CD4-positive, alpha-beta T cell treated with Interleukin-6 at 100 ng/mL for 8 hours (primary cell): ENCODE results near the gene KCNB1.

Experiments
- DNase-seq: peaks from one replicate; pipeline ENCODE4 v3.0.0-alpha.2; 2020; ENCODE audit warnings: mixed read lengths, low spot score

Gene KCNB1

GRCh38 chr20:49497398-49497669 lies 14.9 kb upstream of the KCNB1 start:
- DNase-seq = no peak

GRCh38 chr20:49496553-49497397 lies 14.3 kb upstream of the KCNB1 start:
- DNase-seq = no peak

- no peak for DNase-seq
Observed at GRCh38 chr20:49496043-49496442, 13.6 kb upstream of the KCNB1 start.

- DNase-seq = no peak
Observed at GRCh38 chr20:49490689-49491088, 8.2 kb upstream of the KCNB1 start.

GRCh38 chr20:49489688-49490087 lies 7.2 kb upstream of the KCNB1 start:
- no peak for DNase-seq

GRCh38 chr20:49486064-49486463 lies 3.6 kb upstream of the KCNB1 start:
- DNase-seq = no peak

GRCh38 chr20:49485563-49485962 lies 3.1 kb upstream of the KCNB1 start:
- no peak for DNase-seq

GRCh38 chr20:49484180-49485140 lies 2.0 kb upstream of the KCNB1 start:
- peak; percentile 33 for DNase-seq

- no peak for DNase-seq
Observed at GRCh38 chr20:49483696-49484123, 1.2 kb upstream of the KCNB1 start.

- DNase-seq = no peak
Observed at GRCh38 chr20:49483018-49483695, 689 bp upstream of the KCNB1 start.

GRCh38 chr20:49482173-49482572 lies 295 bp downstream of the KCNB1 start:
- DNase-seq = no peak

GRCh38 chr20:49481116-49481515 lies 1.4 kb downstream of the KCNB1 start:
- DNase-seq = no peak

- no peak for DNase-seq
Observed at GRCh38 chr20:49480236-49480635, 2.2 kb downstream of the KCNB1 start.

- DNase-seq = no peak
Observed at GRCh38 chr20:49479785-49480184, 2.7 kb downstream of the KCNB1 start.

- no peak for DNase-seq
Observed at GRCh38 chr20:49478754-49479689, 3.4 kb downstream of the KCNB1 start.

- DNase-seq = no peak
Observed at GRCh38 chr20:49478266-49478665, 4.2 kb downstream of the KCNB1 start.

GRCh38 chr20:49477200-49477599 lies 5.3 kb downstream of the KCNB1 start:
- no peak for DNase-seq

- DNase-seq = no peak
Observed at GRCh38 chr20:49476016-49476355, 6.5 kb downstream of the KCNB1 start.

- DNase-seq = no peak
Observed at GRCh38 chr20:49475292-49476015, 7.0 kb downstream of the KCNB1 start.

GRCh38 chr20:49471397-49471796 lies 11.1 kb downstream of the KCNB1 start:
- DNase-seq = no peak

GRCh38 chr20:49470922-49471321 lies 11.5 kb downstream of the KCNB1 start:
- no peak for DNase-seq
